GM18868 (cell line): Measurements from ENCODE around the gene VPS29.
"Not testable (repeated sequence)": the region's sequence is repeated elsewhere in the genome, so short reads cannot be mapped to it uniquely, and the experiment has no call there.

Experiments used
- ATAC-seq: cut with Tn5 transposase; IDR thresholded peaks from one replicate; pipeline ENCODE4 v1.9.1; 2021; ENCODE audit warnings: mild to moderate bottlenecking, moderate library complexity; ENCODE audit not compliant: unreplicated experiment

Gene VPS29

DNA sequence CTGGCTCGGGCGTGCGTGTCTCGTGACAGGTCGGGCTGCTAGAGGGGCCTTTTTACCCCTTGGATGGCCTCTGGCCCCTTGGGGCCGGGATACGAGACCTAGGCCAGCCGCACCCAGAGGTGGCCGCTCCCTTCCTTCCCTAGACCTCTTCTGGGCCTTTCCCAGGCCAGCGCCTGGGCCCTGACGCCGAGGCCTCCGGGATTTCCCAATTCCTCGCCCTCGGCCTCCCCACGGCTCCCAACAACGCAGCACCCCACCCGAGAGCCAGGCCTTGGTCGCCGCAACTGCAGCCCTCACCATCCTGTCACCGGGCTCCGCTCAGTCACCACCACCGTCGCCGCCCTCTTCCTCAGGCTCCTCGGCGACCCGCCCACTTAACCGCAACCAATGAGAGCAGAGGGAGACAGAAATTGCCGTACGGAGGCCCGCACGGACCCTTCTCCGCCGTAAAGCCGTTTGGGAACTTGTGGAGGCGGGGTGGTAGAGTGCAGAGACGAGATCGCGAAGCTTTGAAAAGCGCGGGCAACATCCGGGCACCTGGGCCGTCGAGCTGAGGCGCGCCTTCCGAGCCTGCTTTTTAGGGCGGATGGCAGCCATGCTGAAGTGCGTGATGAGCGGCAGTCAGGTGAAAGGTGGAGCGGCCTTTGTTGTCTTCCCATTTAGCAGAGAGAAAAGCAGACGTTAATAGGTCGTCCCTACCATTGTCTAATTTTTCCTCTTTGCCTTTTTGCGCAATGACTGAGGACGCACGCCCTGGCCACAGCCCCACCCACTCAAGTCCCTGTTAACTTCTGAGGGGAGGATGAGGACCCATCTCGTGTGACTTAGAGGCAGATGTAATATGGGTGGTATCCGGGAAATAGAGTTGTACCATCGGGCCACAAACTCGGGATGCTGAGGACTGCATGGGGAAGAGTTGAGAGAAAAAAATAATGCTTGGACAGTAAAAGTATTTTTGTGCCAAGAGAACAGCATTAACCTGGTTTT, at the start of gene VPS29, which contains the start of gene RAD9B:
Gene VPS29, minus strand, starts transcription at position 360 of the 987 bp plus-strand sequence. Its CDS starts 60 bp downstream, at position 300.
Gene RAD9B, plus strand, starts transcription at position 580 of the 987 bp plus-strand sequence. Its CDS starts 7 bp downstream, at position 587.
- peak; percentile 93 for ATAC-seq

DNA sequence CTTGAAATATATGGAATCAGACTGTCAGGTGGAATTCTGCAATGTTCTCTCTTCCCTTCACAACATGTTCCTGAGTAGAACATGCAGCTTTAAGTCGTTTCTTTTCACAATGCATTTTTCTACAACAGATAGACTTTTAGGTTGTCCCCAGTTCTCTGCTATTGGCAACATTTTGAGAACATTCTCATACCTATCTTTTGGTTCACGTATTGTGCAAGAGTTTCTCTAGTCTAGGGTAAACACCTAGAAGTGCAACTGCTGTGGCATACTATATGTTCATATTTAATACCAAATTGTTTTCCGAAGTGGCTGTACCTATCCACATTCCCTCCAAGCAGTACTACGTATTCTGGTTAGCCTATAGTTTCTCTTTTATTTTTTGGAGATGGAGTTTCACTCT, 49.1 kb upstream of the VPS29 start:
- ATAC-seq: no peak

DNA sequence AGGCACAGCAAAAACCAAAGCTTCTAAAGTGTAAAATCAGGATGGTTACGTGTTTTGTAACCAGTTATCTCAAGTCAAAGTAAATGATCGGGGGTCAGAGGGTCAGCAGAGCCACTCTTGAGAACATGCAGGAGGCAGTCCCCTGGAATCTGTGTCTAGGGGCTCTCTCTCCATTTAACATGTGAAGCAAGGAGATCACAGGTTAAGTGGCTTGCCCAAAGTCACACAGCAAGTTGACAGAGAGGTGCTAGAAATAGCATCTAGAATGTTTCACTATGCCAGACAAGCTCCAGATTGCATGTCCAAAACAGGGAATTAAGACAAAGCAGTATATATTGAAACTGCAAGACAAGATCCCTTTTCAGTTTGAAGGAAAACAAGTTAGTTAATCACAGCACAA, 47.8 kb upstream of the VPS29 start:
- ATAC-seq: no peak

DNA sequence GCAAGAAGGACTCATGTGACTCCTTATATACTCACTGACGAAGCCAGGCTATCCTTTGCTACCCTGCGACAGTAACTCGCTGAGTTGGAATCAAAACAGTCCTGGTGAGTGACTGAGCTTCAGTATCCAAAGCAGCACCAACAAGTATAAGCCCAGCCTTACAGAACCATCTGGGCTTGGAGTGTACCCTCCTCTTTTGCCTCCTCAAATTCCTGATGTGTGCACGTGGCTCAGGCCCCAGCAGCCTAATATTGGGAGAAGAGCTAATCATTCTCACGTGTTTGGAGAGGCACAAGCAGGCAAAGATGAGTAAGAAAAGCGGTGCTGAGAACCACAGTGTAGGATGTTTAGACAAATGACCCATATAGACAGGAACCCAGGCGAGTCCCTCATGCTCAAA, 46.8 kb upstream of the VPS29 start:
- ATAC-seq: no peak

DNA sequence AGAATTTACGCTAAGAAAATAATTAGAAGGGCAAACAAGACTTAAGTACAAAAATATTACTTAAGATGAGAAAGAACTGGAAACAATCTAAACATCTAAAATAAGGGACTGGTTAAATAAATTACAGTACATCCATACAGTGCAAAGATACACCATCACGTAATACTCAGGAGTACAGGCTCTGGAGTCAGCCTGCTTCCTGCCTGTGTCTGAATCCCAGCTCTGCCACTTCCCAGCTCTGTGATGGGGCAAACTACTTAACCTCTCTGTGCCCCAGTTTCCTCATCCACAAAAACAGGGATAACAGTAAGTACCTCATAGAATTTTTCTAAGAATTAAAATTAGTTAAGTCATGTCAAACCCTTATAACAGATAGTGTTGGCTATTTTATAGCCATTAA, 45.2 kb upstream of the VPS29 start:
- ATAC-seq: no peak

DNA sequence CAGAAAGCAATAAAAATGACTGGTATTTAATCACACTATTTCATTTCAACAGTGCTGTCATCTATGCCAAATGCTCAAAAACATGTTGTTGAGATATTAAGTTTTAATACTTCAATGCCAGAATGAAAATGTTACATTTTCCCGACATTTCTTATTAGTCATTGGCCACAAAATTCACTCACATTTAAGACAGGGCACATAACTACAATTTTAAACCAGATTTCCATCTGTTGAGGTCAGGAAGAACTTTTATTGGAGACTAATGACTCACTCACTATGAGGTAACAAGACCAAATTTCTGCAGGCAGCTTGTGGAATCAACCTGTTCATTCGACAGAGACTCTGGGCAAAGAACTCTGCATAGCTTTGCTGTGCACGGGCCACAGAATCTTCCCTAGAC, 44.4 kb upstream of the VPS29 start:
- ATAC-seq: no peak

DNA sequence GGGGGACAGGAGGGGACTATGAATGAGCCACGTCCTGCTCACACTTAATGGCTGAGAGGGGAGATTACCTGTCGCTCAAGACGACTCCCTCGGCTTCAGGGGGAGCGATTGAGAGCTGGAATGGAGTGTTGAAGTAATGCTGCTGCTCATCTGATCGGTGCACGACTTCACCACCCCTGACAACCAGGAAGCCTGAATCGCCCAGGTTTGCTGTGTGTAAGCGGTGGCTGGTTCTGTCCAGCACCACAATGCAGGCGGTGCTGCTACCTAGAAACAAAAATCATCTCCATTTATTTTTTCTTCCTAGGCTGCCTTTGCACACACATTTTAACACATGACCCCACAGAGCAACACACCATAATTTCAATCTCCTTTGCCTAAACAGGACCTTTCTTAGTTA, 43.9 kb upstream of the VPS29 start:
- ATAC-seq: no peak

DNA sequence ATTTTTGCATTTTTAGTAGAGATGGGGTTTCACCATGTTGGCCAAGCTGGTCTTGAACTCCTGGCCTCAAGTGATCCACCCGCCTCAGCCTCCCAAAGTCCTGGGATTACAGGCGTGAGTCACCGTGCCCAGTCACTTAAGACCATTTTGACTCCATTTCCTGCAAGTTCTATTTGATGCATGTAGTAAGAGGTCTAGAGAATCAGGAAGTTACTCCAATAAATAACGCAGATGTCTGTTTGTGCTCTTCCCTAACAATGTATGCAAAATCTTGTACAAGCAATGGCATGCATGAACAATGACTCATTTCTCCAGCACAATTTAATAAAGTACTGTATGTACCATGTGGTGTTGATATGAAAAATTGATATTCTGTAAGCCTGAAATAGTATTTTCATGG, 43.3 kb upstream of the VPS29 start:
- ATAC-seq: not testable (repeated sequence)

DNA sequence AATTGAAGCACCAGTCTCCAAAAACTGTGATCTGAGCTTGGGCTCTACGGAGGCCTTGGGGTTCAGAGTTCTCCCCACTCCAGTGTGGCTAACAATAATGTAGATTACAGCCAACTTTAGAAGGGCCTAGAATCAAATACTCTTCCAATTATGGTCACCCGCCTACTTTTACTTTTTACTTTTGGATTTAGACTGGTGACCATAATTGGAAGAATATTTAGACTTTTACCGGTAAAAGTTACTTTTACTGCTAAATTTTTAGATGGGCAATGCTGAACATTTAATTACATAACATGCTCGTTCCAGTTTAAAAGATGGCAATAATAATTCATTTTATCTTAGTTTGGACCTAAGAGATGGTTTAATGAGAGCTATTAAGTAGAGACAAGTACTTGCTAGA, 42.1 kb upstream of the VPS29 start:
- no peak for ATAC-seq

DNA sequence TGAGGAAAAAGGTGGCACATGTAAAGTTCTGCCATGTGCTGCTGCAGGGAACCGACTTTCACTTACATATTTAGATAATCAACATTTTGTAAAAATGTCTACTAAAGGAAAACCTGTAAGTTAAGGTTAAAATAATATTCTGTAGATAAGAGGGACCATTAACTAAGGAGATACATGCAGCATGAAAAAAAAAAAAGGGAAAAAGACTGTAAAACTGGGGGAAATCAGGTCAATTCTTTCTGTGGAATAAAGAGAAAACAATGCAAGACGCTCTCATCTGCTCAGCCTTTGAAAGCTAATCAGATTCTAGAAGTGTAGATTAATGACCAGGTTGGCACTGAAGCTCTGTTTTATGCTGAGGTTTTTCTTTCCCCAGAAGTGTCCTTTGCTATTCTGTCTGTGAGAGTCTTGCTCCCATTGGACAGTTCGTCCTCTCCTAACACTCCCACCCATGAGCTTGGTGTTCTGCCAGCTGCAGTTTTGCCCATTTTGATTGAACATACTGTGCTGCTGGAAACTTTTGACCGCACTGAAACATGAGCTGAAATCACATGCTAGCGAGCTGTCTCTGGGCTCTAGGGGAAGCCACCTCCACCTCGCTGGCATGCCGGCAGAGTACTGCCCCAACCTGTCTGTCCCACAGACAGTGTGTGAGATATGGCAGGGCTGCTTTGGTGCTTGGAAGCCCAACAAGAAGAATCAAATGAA, 41.5 kb upstream of the VPS29 start:
- ATAC-seq: no peak

DNA sequence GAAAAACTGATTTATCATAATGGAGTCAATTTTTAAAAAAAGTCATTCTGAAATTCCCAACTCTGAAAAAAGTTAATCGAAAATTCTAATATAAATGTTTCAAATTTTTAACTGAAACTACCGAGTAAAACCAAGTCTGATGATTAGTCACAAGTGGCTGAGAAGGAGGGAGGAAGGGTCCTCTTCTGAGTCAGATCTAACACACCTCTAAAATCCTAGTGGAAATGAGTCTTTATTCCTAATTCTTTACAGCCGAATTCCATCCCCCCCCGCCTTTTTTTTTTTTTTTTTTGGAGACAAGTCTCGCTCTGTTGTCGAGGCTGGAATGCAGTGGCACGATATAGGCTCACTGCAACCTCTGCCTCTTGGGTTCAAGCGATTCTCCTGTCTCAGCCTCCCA, 38.1 kb upstream of the VPS29 start:
- ATAC-seq: no peak

DNA sequence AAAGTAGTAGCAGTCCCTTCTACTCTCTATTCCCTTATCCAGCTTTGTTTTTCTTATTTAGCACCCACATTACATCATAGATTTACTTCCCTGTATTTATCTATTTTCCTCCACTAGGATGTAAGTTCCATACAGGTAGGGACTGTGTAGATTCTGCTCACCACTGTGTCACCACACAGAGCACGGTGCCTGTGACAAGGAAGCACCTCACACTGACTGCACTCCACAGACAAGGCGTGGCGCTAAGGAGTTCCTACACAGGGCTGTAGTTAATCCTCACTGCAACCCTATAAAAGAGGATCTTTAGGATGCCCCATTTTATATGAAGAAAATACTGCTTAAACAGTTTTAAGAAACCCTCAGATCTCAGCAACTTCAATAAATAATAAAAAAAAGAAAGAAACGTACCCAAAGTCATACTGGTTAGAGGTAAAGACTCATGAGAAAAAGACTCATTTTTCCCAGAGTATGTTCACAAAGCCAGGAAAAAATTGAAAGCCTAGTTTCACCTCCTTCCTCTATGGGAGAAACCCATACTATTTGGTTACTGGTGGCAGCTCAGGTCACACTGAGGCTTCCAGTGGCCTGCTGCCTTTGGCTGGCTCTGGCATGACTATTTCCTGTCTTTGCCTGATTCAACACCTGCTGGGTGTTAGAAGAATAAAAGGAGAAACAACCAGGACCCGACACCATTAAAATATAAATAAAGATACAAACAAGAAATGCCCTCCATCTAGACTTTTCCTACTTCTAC, 37.1 kb upstream of the VPS29 start:
- ATAC-seq: no peak

DNA sequence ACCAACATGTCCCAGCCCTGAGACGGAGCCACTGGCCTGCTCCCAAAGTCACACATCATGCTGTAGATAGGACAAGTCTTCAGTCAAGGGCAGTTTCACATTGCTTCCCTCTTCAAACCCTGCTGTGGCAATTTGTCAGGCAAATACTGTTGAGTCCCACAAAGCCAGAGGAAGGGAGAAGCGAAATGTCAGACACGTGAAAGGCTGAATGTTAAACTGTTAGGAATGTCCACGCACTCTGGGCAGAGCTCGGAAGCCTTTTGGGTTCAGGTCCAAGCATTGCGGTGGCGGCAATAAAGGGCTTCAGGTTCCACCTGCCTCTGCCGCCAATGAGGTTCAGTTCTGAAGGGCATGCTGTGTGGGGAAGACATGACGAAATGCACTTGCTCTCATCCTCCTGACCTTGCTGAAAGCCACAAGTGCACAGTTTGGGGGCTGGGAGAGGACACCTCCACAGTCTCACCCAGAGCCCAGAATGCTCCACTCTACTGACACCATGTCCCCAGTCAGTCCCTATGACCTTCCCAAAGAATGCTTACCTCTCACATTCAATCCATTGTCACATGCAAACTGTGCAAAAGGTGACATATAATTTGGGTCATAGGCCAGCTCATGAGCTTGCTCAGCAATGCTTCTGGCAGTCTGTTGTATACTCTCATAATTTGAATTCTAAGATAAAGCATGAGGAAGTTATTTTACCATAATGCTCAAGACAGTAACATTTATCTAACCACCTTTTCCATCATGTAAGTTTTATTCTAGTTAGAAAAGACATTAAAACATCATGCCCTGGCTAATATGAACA, 35.9 kb upstream of the VPS29 start:
- no peak for ATAC-seq

DNA sequence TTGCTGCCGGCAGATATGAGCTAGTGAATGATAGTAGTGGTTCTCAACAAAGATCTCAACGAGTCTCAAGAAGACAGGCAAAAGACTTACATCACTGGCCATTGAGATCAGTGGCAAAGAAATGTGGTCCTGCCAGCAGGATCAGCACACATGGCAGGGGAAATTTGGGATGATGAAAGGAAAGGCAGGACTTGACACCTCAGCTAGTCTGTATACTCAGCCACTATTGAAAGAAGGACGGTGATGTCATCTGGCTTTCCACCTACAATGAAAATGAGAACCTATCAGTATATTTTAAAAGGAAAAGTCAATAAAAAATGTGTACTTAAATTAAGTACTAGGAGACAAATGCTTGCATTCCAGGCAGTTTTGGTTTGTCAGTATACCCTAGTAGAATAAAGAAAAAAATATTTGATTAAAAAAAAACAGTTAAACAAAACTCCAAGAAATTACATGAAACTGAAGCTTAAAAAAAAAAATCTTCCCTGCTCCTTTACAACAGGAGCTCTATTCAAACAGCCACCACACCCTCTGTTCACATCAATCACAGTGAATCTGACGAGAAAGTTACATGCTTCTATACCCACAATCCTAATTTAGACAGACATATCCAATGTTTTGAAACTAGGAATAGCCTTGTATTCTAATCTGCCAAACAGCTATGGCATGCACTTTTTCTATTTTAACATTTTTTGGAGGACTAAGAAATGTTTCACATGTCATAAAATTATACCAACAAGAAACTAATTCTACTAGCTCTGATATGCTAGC, 35.1 kb upstream of the VPS29 start:
- ATAC-seq: no peak

DNA sequence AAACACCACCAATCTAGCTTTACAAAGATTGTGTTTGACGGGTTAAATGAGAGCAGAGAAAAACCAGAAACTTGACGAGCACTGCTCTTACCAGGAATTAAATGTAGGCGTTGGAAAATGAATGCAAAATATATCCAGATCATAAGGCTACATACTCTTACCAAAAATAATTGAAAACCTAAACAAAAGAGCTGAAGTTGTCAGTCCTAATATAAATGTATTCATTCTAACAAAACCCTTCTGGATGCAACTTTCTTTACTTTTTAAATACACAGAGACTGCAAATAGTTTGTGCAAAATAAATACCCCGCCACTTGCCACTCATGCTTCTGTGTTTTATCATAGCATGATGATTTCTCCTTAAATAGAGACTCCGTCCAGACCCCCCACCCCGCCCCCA, 32.9 kb upstream of the VPS29 start:
- no peak for ATAC-seq

DNA sequence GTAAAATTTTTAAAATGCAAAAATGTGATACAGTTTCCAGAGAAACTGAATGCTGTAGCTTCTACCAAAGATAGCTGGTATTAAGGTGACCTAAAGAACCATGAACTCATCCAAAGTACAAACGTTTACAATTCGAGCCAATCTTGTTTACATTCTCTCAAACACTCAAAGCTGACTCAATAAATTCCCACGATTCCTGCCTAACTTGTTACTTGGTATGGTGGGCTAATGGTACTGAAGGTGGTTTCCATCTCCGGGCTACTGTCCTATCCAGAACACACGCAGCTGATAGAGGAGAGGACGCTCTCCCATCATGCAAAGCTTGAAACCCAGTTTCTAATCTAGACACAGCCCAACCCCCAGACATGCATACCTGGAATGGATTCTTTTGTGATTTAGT, 31.7 kb upstream of the VPS29 start:
- no peak for ATAC-seq

DNA sequence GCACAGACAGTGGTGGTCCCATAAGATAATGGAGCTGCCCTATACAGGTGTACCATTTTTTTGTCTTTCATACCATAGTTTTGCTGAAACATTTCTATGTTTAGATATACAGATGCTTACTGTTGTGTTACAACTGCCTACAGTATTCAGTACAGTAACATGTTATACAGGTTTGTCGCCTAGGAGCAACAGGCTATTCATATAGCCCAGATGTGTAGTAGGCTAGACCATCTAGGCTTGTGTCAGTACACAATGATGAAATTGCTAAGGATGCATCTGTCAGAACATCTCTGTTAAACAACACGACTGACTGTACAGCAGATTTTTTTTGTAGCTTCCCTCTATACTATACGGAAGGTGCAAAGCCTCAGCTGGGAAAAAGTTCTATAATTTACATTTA, 30.7 kb upstream of the VPS29 start:
- ATAC-seq: no peak

DNA sequence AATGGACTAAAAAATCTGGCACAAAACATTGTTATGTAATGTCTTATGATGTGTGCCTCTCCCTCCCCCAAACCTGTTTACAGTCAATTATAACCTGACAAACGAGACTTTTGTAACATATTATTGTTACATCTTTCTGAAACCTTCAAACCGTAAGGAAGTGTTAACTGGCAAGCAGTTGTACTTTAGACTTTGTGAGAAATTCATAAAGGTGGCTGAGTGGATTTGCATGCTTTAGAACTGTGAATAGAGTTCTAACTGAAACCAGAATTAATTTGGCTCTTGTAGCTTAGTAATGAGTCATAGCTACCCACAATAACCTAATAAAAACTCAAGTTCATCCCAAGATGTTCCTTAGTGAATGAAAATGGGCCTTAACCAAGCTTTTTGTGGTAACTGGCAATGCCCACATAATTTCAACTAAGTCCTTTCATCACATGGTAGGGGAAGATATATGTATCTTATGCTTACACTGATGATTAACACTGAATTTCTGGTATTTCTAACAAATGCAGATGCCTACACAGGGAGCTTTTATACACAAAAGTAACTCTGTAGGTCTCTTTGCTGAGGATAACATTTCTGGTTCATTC, 29.9 kb upstream of the VPS29 start:
- peak; percentile 81 for ATAC-seq

DNA sequence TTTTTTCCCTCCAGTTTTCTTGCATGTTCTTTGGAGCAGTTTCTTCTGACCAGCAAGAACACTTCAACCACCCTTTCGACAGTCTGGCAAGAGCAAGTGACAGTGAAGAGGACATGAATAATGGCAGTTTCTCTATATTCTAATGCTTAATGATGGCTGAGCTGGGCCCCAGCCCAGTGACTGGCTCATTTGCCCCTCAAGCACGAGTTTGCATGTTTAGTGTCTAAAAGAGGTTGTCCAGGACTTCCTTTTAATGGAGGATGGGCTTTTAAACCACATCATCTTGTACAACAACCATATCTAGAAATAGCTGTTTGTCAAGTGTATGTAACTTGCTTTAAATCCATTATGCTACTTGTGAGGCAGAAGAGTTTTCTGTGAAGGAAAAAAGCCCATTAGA, 28.6 kb upstream of the VPS29 start:
- no peak for ATAC-seq
